PC-9 (cell line): ENCODE data around the gene SLC8A3.

ENCODE experiments used
- CTCF ChIP-seq: fragments of 200-600 bp; sonication (generic); conservative IDR thresholded peaks from 2 replicates; pipeline ENCODE4 v1.6.1; 2017; ENCODE audit warnings: mixed run types, antibody characterized with exemption, mild to moderate bottlenecking, moderate library complexity
- EZH2 ChIP-seq: fragments of 200-600 bp; sonication (generic); IDR thresholded peaks from 2 replicates; pipeline ENCODE4 v1.8.0; 2017; ENCODE audit warnings: antibody characterized with exemption, low read depth

DNA sequence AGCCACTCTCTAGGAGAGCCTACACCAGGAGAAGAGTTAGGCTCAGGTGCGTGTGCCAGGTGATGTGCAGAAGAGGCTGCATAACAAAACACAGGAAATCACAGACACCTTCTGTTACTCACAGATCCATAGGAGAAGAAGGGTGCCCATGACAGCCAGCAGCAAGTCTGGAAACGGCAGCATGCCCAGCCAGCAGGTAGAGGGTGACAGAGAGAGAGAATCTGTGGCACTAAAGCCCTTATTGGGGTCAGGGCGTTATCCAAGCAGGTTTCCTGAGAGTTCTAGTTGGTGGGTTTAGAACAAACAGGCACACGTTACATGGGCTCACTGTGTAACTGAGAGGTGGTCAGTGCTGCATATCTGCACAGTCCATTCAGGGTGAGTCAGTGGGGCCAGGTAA lies 14.9 kb upstream of the SLC8A3 start:
- TF ChIP-seq EZH2 (no peak), CTCF (no peak)
